Panc1 (cell line): ENCODE results near the gene CTBP1. TPM values are rescaled to one million over a fixed set of nuclear protein-coding genes. Genes with fewer than 3 reads are reported as not detected.

ENCODE experiments used
- ATAC-seq: fragments of 200-7000 bp; cut with Tn5 transposase; 2 replicates; pipeline ENCODE4 v1.9.1; 2020; ENCODE audit warnings: mild to moderate bottlenecking, moderate library complexity
- BruUV-seq: library from RNA; stranded (reverse); fragments of 400-500 nt; replicated peaks from 2 replicates; lab custom pipeline; 2021; lab: Mats Ljungman, UMichigan
- CTCF ChIA-PET: fragments of 300-600 bp; sonication (Branson Sonifier 250); formaldehyde crosslinking; loops from one replicate; lab custom pipeline; 2022; ENCODE audit warnings: antibody characterized with exemption; lab: Charles Lee
- POLR2A ChIA-PET: fragments of 300-600 bp; sonication (Branson Sonifier 250); formaldehyde crosslinking; loops from one replicate; lab custom pipeline; 2022; ENCODE audit warnings: antibody characterized with exemption; lab: Charles Lee
- DNase-seq: peaks from one replicate; pipeline ENCODE4 v3.0.0-alpha.2; 2010; ENCODE audit warnings: low read depth, low spot score
- H3K27ac ChIP-seq: 2 replicates; pipeline ENCODE4 v1.5.1; 2011; ENCODE audit warnings: mild to moderate bottlenecking, low read length, inconsistent platforms
- H3K27me3 ChIP-seq: fragments of 200-500 bp; sonication (Bioruptor generic); 2 replicates; pipeline ENCODE4 v1.6.0; 2014; ENCODE audit warnings: low read length, inconsistent platforms; ENCODE audit not compliant: control insufficient read depth, insufficient read depth
- H3K36me3 ChIP-seq: fragments of 200-500 bp; sonication (Bioruptor generic); 2 replicates; pipeline ENCODE4 v1.5.1; 2014; ENCODE audit warnings: inconsistent platforms, mild to moderate bottlenecking, low read length, moderate library complexity; ENCODE audit not compliant: control insufficient read depth, insufficient read depth
- H3K4me1 ChIP-seq: 2 replicates; pipeline ENCODE4 v1.5.1; 2011; ENCODE audit warnings: inconsistent platforms, mild to moderate bottlenecking, low read length, moderate library complexity; ENCODE audit not compliant: control insufficient read depth, insufficient read depth
- H3K4me3 ChIP-seq, 2 experiments: 2 replicates each; pipeline ENCODE4 v1.5.1; 2011 to 2012; ENCODE audit warnings: low read depth in 2 of 2, low read length in 2 of 2, mild to moderate bottlenecking in 2 of 2, inconsistent platforms in 1 of 2, moderate library complexity in 1 of 2
- H3K9me3 ChIP-seq: fragments of 200-500 bp; sonication (Bioruptor generic); 2 replicates; pipeline ENCODE4 v1.5.1; 2014; ENCODE audit warnings: low read depth, mild to moderate bottlenecking, inconsistent platforms, low read length, moderate library complexity; ENCODE audit not compliant: control insufficient read depth, insufficient read depth
- POLR2AphosphoS5 ChIP-seq: IDR thresholded peaks from 2 replicates; pipeline ENCODE4 v1.6.1; 2012; ENCODE audit warnings: mild to moderate bottlenecking, low read depth, low read length, moderate library complexity
- SIN3A ChIP-seq: IDR thresholded peaks from 2 replicates; pipeline ENCODE4 v1.6.1; 2012; ENCODE audit warnings: low read depth, mild to moderate bottlenecking, low read length, moderate library complexity, borderline replicate concordance; ENCODE audit not compliant: insufficient read depth
- TCF7L2 ChIP-seq: IDR thresholded peaks from 2 replicates; pipeline ENCODE4 v1.6.1; 2011; ENCODE audit warnings: mild to moderate bottlenecking, low read depth, low read length, inconsistent platforms
- in situ Hi-C: cut with HindIII; loops from 2 replicates; pipeline ENCODE4 v1.10.0; 2016; ENCODE audit warnings: low sequenced_read_pairs, low pct_unique_long_range_greater_than_20kb
- intact Hi-C: fragments of 100-400 bp; cut with micrococcal nuclease; formaldehyde crosslinking; loops from one replicate; pipeline ENCODE4 v1.10.0; 2022; ENCODE audit not compliant: unreplicated experiment
- total RNA-seq: library from RNA; stranded (reverse); gene quantifications from one replicate; pipeline ENCODE4 v1.2.1, GENCODE V29; 2021; ENCODE audit not compliant: unreplicated experiment
- TF ChIP-seq, protein P1 (sequence below), 2 experiments: IDR thresholded peaks; 2 replicates each; pipeline ENCODE4 v1.6.1; 2011 to 2012; ENCODE audit warnings: low read depth in 2 of 2, control low read depth in 1 of 2, low read length in 1 of 2, mild to moderate bottlenecking in 1 of 2, moderate library complexity in 1 of 2; ENCODE audit not compliant: insufficient read depth in 1 of 2
- TF ChIP-seq, protein P2 (sequence below): fragments of 450-650 bp; IDR thresholded peaks from 2 replicates; pipeline ENCODE4 v1.5.1; 2017; ENCODE audit warnings: mild to moderate bottlenecking

Gene CTBP1
- total RNA-seq, 1 experiment from 2014 or later = 157 TPM

DNA sequence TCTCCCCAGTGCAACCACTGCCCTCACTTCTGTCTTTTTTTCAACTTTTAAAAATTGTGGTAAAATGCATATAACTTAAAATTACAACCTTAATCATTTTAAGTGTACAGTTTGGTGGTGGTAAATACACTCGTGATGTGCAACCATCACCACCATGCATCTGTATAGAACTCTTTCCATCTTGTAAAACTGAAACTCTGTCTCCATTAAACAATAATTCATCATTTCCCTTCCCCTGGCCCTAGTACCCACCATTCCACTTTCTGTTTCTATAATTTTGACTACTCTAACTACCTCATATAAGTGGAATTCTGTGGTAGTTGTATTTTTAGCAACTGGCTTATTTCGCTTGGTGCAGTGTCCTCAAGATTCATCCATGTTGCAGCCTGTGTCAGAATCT, 6.8 kb upstream of the CTBP1 start:
- no peak for ATAC-seq
- Histone ChIP-seq H3K4me3 (no peak overlapping the region), H3K36me3 (no peaks in the 10 kb centered on the region), H3K27ac (no peak overlapping the region), H3K4me1 (no peaks in the 10 kb centered on the region), H3K27me3 (no peaks in the 10 kb centered on the region), H3K9me3 (peaks cover 7% of the 10 kb centered on the region; the same call in 1 of the 2 replicates)
- intact Hi-C loops (no loop called here), in situ Hi-C loops (no loop called here)
- no TSS peak for BruUV-seq
- TF ChIP-seq SIN3A = no peak
- no peak for TF ChIP-seq POLR2AphosphoS5
- TF ChIP-seq, protein P1, sequence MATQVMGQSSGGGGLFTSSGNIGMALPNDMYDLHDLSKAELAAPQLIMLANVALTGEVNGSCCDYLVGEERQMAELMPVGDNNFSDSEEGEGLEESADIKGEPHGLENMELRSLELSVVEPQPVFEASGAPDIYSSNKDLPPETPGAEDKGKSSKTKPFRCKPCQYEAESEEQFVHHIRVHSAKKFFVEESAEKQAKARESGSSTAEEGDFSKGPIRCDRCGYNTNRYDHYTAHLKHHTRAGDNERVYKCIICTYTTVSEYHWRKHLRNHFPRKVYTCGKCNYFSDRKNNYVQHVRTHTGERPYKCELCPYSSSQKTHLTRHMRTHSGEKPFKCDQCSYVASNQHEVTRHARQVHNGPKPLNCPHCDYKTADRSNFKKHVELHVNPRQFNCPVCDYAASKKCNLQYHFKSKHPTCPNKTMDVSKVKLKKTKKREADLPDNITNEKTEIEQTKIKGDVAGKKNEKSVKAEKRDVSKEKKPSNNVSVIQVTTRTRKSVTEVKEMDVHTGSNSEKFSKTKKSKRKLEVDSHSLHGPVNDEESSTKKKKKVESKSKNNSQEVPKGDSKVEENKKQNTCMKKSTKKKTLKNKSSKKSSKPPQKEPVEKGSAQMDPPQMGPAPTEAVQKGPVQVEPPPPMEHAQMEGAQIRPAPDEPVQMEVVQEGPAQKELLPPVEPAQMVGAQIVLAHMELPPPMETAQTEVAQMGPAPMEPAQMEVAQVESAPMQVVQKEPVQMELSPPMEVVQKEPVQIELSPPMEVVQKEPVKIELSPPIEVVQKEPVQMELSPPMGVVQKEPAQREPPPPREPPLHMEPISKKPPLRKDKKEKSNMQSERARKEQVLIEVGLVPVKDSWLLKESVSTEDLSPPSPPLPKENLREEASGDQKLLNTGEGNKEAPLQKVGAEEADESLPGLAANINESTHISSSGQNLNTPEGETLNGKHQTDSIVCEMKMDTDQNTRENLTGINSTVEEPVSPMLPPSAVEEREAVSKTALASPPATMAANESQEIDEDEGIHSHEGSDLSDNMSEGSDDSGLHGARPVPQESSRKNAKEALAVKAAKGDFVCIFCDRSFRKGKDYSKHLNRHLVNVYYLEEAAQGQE (IDR thresholded peaks at IDR 0.05; ENCODE audit: insufficient read depth in 1 of 2, low read depth in 2 of 2, low read length in 1 of 2) = no peak
- TF ChIP-seq, protein P2, sequence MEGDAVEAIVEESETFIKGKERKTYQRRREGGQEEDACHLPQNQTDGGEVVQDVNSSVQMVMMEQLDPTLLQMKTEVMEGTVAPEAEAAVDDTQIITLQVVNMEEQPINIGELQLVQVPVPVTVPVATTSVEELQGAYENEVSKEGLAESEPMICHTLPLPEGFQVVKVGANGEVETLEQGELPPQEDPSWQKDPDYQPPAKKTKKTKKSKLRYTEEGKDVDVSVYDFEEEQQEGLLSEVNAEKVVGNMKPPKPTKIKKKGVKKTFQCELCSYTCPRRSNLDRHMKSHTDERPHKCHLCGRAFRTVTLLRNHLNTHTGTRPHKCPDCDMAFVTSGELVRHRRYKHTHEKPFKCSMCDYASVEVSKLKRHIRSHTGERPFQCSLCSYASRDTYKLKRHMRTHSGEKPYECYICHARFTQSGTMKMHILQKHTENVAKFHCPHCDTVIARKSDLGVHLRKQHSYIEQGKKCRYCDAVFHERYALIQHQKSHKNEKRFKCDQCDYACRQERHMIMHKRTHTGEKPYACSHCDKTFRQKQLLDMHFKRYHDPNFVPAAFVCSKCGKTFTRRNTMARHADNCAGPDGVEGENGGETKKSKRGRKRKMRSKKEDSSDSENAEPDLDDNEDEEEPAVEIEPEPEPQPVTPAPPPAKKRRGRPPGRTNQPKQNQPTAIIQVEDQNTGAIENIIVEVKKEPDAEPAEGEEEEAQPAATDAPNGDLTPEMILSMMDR = no peak
- TF ChIP-seq TCF7L2 = no peak
- POLR2A ChIA-PET = interaction anchor here (0.5 kb wide), 1 partner anchor 310 kb away, joined by 7 read pairs; no protein-coding TSS in a partner anchor
- no peak for DNase-seq
- CTCF ChIA-PET = no interaction called here

DNA sequence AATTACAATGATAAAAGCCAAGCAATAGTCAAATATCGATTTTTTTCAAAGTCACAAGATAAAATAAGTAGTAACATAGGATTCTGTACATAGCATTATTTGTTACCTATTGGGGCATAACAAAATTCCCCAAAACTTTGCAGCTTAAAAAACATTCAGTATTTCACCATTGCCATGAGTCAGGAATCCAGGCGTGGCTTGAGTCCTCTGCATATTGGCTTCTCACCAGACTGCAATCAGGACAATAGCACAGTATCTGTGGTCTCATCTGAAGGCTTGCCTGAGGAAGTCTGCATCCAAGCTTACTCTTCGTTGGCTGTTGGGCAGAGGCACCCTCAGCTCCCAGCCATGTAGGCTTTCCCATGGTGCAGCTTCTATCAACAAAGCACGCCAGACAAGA, 6.2 kb upstream of the CTBP1 start:
- Histone ChIP-seq H3K27me3 (no peaks in the 10 kb centered on the region), H3K4me1 (no peaks in the 10 kb centered on the region), H3K36me3 (no peaks in the 10 kb centered on the region), H3K27ac (no peak overlapping the region), H3K9me3 (peaks cover 11% of the 10 kb centered on the region; the same call in 1 of the 2 replicates), H3K4me3 (no peak overlapping the region)
- in situ Hi-C loops = no loop called here
- BruUV-seq = no TSS peak
- DNase-seq (no peak), ATAC-seq (no peak)
- intact Hi-C loops = no loop called here
- ChIA-PET CTCF (no interaction called here), POLR2A (interaction anchor here (0.5 kb wide), 1 partner anchor 311 kb away, joined by 7 read pairs; no protein-coding TSS in a partner anchor)
- TF ChIP-seq POLR2AphosphoS5 = no peak
- no peak for TF ChIP-seq TCF7L2
- TF ChIP-seq SIN3A = no peak
- TF ChIP-seq, protein P1 (IDR thresholded peaks at IDR 0.05; ENCODE audit: insufficient read depth in 1 of 2, low read depth in 2 of 2, low read length in 1 of 2) = no peak
- TF ChIP-seq, protein P2 = no peak
